ENCODE results near the gene FOLR3.
"Not testable (repeated sequence)": the region's sequence is repeated elsewhere in the genome, so short reads cannot be mapped to it uniquely, and the experiment has no call there.

The FOLR3 gene

GRCh38 chr11:72135473-72135872, at the start of gene FOLR3:
FOLR3 (plus strand) TSS chr11:72135725; CDS start chr11:72135953, 228 bp downstream.
- not testable (repeated sequence) for H3K27ac Mint-ChIP-seq; DNase-seq (ENCODE audit: low spot score); H3K4me1 Mint-ChIP-seq (ENCODE audit: low read depth); H3K36me3 Mint-ChIP-seq (ENCODE audit: low read depth); H3K4me3 Mint-ChIP-seq; H3K9me3 Mint-ChIP-seq
- peaks cover 19% of the 10 kb centered on the region for H3K27me3 Mint-ChIP-seq (ENCODE audit: low read depth)

- H3K27ac Mint-ChIP-seq = no peak overlapping the region
- peaks cover 15% of the 10 kb centered on the region for H3K4me1 Mint-ChIP-seq (ENCODE audit: low read depth)
- no peaks in the 10 kb centered on the region for H3K9me3 Mint-ChIP-seq
Observed at GRCh38 chr11:72088076-72088808, 47.3 kb upstream of the FOLR3 start.

GRCh38 chr11:72091292-72091691, 44.2 kb upstream of the FOLR3 start:
- peak; percentile 49 for DNase-seq (ENCODE audit: low spot score)
- Mint-ChIP-seq H3K36me3 (ENCODE audit: low read depth) (peaks cover 18% of the 10 kb centered on the region), H3K4me3 (no peak overlapping the region), H3K27ac (no peak overlapping the region), H3K4me1 (ENCODE audit: low read depth) (peaks cover 10% of the 10 kb centered on the region), H3K27me3 (ENCODE audit: low read depth) (no peaks in the 10 kb centered on the region), H3K9me3 (no peaks in the 10 kb centered on the region)

More at GRCh38 chr11:72088076-72088808, 47.3 kb upstream of the FOLR3 start:
- DNase-seq (ENCODE audit: low spot score) = no peak
- Mint-ChIP-seq H3K4me3 (no peak overlapping the region), H3K27me3 (ENCODE audit: low read depth) (no peaks in the 10 kb centered on the region), H3K36me3 (ENCODE audit: low read depth) (peaks cover 12% of the 10 kb centered on the region)

DNA sequence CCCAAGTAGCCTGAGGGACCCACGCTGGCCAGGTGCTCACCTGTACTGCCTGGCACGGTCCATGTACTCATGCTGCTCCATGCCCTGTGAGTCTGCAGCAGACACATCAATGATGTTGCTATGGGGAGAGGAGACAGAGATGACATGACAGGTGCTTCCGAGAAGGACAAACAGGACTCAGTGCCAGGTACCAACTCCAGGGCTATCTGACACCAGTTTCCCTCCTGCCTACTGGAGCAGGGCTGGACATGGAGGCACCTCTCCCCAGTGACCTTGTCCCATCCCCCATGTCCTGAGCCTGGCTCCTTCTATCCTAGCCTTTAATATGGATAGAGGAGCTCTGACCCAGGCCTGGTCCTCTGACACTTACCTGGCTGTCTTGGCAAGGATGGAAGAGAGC, 36.8 kb upstream of the FOLR3 start:
- Mint-ChIP-seq H3K27me3 (ENCODE audit: low read depth) (no peaks in the 10 kb centered on the region), H3K36me3 (ENCODE audit: low read depth) (peaks cover 38% of the 10 kb centered on the region), H3K27ac (no peak overlapping the region), H3K4me1 (ENCODE audit: low read depth) (peaks cover 29% of the 10 kb centered on the region), H3K4me3 (no peak overlapping the region), H3K9me3 (no peaks in the 10 kb centered on the region)
- DNase-seq (ENCODE audit: low spot score) = no peak

DNA sequence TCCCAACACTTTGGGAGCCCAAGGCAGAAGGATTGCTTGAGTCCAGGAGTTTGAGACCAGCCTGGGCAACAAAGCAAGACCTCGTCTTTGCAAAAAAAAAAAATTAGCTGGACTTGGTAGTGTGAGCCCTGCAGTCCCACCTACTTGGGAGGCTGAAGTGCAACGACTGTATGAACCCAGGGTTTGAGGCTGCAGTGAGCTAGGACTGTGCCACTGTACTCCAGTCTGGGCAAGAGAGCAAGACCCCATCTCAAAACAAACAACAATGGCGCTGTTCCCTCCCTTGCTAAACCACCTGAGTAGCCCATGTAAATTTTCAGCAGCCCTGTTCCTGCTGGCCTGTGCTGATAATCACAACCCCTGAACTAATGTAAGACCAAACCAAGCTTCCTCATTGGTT, 35.5 kb upstream of the FOLR3 start:
- Mint-ChIP-seq H3K4me3 (no peak overlapping the region), H3K36me3 (ENCODE audit: low read depth) (peaks cover 35% of the 10 kb centered on the region)

GRCh38 chr11:72100462-72100861, 35.1 kb upstream of the FOLR3 start:
- DNase-seq (ENCODE audit: low spot score) = no peak
- Mint-ChIP-seq H3K27ac (peak overlapping the region; percentile 65), H3K36me3 (ENCODE audit: low read depth) (peaks cover 31% of the 10 kb centered on the region), H3K4me3 (peak overlapping the region; percentile 95), H3K9me3 (no peaks in the 10 kb centered on the region), H3K27me3 (ENCODE audit: low read depth) (no peaks in the 10 kb centered on the region), H3K4me1 (ENCODE audit: low read depth) (peaks cover 34% of the 10 kb centered on the region)

More for the DNA sequence above, 35.5 kb upstream of the FOLR3 start:
- H3K9me3 Mint-ChIP-seq = no peaks in the 10 kb centered on the region
- no peak for DNase-seq (ENCODE audit: low spot score)
- H3K27me3 Mint-ChIP-seq (ENCODE audit: low read depth) = no peaks in the 10 kb centered on the region
- H3K4me1 Mint-ChIP-seq (ENCODE audit: low read depth) = peaks cover 34% of the 10 kb centered on the region
- peak overlapping the region; percentile 65 for H3K27ac Mint-ChIP-seq

DNA sequence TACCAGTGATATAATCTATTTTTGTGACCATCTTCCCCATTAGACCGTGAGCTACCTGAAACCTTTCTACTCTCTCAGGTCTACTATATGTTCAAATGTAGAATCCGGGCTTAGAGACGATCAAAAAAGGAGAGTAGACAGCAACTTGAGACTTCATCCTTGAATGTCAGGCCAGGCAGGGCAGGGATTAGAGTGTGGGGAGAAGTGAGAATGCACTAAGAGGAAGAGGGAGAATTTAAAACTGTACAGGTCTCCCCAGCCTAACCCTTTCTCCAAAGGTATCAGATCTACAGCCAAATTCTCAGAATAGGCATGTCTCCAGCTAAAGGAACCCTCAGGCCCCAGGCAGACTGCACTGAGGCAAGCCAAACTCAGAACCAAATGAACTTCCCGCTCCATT, 33.4 kb upstream of the FOLR3 start:
- Mint-ChIP-seq H3K9me3 (no peaks in the 10 kb centered on the region), H3K27ac (peak overlapping the region; percentile 81), H3K27me3 (ENCODE audit: low read depth) (no peaks in the 10 kb centered on the region), H3K36me3 (ENCODE audit: low read depth) (peaks cover 29% of the 10 kb centered on the region), H3K4me3 (peak overlapping the region; percentile 95), H3K4me1 (ENCODE audit: low read depth) (peaks cover 34% of the 10 kb centered on the region)
- DNase-seq (ENCODE audit: low spot score) = no peak

- peaks cover 34% of the 10 kb centered on the region for H3K4me1 Mint-ChIP-seq (ENCODE audit: low read depth)
Observed at GRCh38 chr11:72102631-72102945, 32.9 kb upstream of the FOLR3 start.

GRCh38 chr11:72102946-72103753, 32.4 kb upstream of the FOLR3 start, which contains the start of gene LAMTOR1:
LAMTOR1 (minus strand) TSS chr11:72103297; CDS start chr11:72103224, 73 bp downstream.
- Mint-ChIP-seq H3K36me3 (ENCODE audit: low read depth) (peaks cover 25% of the 10 kb centered on the region), H3K4me1 (ENCODE audit: low read depth) (peaks cover 34% of the 10 kb centered on the region), H3K4me3 (peak within 1 kb of the TSS; percentile 95), H3K9me3 (no peaks in the 10 kb centered on the region), H3K27ac (peak within 1 kb of the TSS; percentile 81), H3K27me3 (ENCODE audit: low read depth) (no peaks in the 10 kb centered on the region)
- peak; percentile 97 for DNase-seq (ENCODE audit: low spot score)

More at GRCh38 chr11:72102631-72102945, 32.9 kb upstream of the FOLR3 start:
- no peaks in the 10 kb centered on the region for H3K27me3 Mint-ChIP-seq (ENCODE audit: low read depth)
- peak overlapping the region; percentile 95 for H3K4me3 Mint-ChIP-seq
- DNase-seq (ENCODE audit: low spot score) = no peak
- H3K27ac Mint-ChIP-seq = peak overlapping the region; percentile 81
- no peaks in the 10 kb centered on the region for H3K9me3 Mint-ChIP-seq
- peaks cover 30% of the 10 kb centered on the region for H3K36me3 Mint-ChIP-seq (ENCODE audit: low read depth)

DNA sequence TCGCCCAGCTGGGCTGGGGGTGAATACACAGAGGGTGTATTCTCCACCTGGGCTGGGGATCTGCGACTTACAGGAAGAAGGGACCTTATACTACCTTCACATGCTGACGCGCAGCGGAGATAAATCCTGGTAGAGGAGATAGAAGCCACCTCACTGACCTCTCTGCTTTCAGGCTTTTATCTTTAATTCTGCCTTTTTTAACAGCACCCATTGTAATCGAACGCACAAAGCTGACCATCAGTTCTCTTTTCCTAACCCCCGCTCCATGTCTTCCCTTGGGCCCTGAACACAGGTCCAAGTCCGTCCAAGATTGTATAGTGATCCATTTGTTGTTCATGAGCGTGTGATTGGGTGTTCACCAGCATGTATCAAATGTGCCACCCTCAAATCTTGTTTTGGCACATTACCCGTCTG, 31.8 kb upstream of the FOLR3 start:
- Mint-ChIP-seq H3K4me3 (peak overlapping the region; percentile 95), H3K9me3 (no peaks in the 10 kb centered on the region), H3K4me1 (ENCODE audit: low read depth) (peaks cover 34% of the 10 kb centered on the region), H3K36me3 (ENCODE audit: low read depth) (peaks cover 24% of the 10 kb centered on the region), H3K27me3 (ENCODE audit: low read depth) (no peaks in the 10 kb centered on the region), H3K27ac (peak overlapping the region; percentile 81)
- DNase-seq (ENCODE audit: low spot score) = no peak

DNA sequence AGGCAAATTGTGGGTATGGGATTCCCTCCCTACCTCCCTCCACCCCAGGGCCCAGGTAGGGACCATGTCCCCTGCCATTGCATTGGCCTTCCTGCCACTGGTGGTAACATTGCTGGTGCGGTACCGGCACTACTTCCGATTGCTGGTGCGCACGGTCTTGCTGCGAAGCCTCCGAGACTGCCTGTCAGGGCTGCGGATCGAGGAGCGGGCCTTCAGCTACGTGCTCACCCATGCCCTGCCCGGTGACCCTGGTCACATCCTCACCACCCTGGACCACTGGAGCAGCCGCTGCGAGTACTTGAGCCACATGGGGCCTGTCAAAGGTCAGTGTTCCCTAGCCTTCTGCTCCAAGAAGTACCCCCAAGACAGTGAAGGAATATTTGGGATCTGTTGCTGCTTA, 29.6 kb upstream of the FOLR3 start, which contains the start of gene TOMT:
TSS of gene TOMT (plus strand) at position 37 of the 400 bp plus-strand sequence. CDS start at position 65, 28 bp downstream.
- no peak within 1 kb of the TSS for H3K4me3 Mint-ChIP-seq
- H3K9me3 Mint-ChIP-seq = no peaks in the 10 kb centered on the region
- peaks cover 19% of the 10 kb centered on the region for H3K36me3 Mint-ChIP-seq (ENCODE audit: low read depth)
- peak within 1 kb of the TSS; percentile 17 for H3K27ac Mint-ChIP-seq
- DNase-seq (ENCODE audit: low spot score) = no peak
- no peaks in the 10 kb centered on the region for H3K27me3 Mint-ChIP-seq (ENCODE audit: low read depth)
- H3K4me1 Mint-ChIP-seq (ENCODE audit: low read depth) = peaks cover 24% of the 10 kb centered on the region

DNA sequence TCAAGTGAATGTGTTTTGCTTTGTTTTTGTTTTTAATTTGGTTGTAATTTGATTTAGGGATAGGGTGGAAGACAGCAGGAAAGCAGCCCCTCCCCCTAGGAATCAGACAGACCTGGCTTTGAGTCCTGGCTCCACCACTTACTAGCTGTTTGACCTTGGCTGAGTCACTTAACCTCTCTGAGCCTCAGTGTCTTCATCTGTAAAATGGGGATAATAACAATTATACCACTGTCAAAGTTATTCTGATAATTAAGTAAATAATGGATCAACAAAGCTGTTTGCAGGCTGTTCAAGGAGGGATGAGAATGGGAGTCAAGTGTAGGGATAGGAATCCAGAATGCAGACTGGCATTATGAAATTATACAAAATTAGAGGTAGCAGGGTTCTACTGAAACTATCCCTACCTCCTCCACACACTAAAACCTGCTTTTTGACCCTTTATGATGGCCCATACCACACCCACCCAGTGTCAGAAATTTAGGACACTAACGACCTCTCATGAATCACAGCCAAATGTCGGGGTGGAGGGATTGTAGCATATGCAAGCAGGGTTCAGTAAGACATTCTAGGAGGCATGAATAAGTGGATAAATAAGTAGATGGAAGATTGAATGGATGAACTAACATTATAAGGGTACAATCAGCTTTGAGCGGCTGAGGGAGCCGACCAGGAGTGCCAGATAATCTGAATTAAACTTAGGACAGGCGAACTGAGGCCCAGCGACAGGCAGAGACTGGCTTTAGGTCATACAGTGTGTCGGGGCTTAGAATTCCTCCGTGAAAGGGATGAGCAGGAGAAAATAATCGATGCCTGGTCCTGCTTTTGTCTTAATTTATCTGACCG, 24.0 kb upstream of the FOLR3 start:
- peak overlapping the region; percentile 97 for H3K4me3 Mint-ChIP-seq
- peaks cover 17% of the 10 kb centered on the region for H3K36me3 Mint-ChIP-seq (ENCODE audit: low read depth)
- no peak for DNase-seq (ENCODE audit: low spot score)
- H3K27ac Mint-ChIP-seq = peak overlapping the region; percentile 99
- no peaks in the 10 kb centered on the region for H3K27me3 Mint-ChIP-seq (ENCODE audit: low read depth)
- peaks cover 21% of the 10 kb centered on the region for H3K4me1 Mint-ChIP-seq (ENCODE audit: low read depth)
- H3K9me3 Mint-ChIP-seq = no peaks in the 10 kb centered on the region

- peak within 1 kb of the TSS; percentile 97 for H3K4me3 Mint-ChIP-seq
- H3K27ac Mint-ChIP-seq = peak within 1 kb of the TSS; percentile 99
- peak; percentile 99 for DNase-seq (ENCODE audit: low spot score)
- H3K27me3 Mint-ChIP-seq (ENCODE audit: low read depth) = no peaks in the 10 kb centered on the region
- H3K36me3 Mint-ChIP-seq (ENCODE audit: low read depth) = peaks cover 13% of the 10 kb centered on the region
- H3K4me1 Mint-ChIP-seq (ENCODE audit: low read depth) = peaks cover 21% of the 10 kb centered on the region
- H3K9me3 Mint-ChIP-seq = no peaks in the 10 kb centered on the region
Observed at GRCh38 chr11:72112143-72112977, 23.2 kb upstream of the FOLR3 start, which contains the start of gene ANAPC15. ANAPC15 (minus strand) TSS chr11:72112695; CDS start chr11:72111276, 1,419 bp downstream.
